NCI-H510A (cell line): ENCODE results near the gene CTXN1.
A peak's percentile ranks its signal among the peaks of the same experiment; 100 is the strongest.
"Not testable (repeated sequence)": the region's sequence is repeated elsewhere in the genome, so short reads cannot be mapped to it uniquely, and the experiment has no call there.

Experiments
- DNase-seq: peaks from one replicate; lab custom pipeline; 2025; lab: John Stamatoyannopoulos, UW

Gene CTXN1

GRCh38 chr19:7944177-7944761 is 18.3 kb upstream of the CTXN1 start:
- peak; percentile 68 for DNase-seq

DNA sequence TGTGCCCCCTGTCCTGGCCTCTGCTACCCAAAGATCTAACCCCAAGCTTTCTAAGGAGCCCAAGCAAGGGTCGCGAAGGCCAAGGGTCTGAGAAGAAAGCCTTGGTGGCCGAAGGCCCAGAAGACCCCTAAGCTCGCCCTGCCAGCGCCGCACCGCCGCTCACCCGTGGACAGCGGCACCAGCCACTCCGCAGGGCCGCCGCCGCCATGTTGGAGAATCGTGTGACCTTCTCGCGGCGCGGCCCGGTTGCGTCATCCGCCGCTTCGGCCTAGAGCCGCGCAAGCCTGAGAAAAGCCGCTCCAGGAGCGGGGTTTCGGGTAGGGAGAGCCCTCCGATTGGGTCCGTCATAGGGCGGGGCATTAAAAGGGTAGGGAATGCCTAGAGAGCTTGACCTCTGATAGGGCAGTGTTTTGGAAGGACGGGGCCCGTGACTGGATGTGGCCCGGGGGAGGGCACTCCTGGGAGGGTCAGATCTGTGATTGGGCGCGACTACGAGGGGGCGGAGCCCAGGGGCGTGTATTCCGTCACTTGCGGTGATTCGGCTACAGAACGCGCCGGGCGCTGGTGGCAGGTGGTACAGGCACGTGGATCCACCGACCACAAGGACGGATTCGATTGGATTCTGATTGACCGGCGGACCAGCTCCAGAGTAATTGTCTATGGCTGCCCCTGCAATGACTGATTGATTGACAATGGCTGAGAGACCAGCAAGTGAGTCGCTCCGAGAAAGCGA is 17.7 kb upstream of the CTXN1 start, which contains the start of gene TIMM44:
TSS of gene TIMM44 (minus strand) at position 223 of the 733 bp plus-strand sequence. CDS start at position 208, 15 bp downstream.
- peak; percentile 99 for DNase-seq

GRCh38 chr19:7942981-7943443 is 17.1 kb upstream of the CTXN1 start:
- DNase-seq, result no peak

DNA sequence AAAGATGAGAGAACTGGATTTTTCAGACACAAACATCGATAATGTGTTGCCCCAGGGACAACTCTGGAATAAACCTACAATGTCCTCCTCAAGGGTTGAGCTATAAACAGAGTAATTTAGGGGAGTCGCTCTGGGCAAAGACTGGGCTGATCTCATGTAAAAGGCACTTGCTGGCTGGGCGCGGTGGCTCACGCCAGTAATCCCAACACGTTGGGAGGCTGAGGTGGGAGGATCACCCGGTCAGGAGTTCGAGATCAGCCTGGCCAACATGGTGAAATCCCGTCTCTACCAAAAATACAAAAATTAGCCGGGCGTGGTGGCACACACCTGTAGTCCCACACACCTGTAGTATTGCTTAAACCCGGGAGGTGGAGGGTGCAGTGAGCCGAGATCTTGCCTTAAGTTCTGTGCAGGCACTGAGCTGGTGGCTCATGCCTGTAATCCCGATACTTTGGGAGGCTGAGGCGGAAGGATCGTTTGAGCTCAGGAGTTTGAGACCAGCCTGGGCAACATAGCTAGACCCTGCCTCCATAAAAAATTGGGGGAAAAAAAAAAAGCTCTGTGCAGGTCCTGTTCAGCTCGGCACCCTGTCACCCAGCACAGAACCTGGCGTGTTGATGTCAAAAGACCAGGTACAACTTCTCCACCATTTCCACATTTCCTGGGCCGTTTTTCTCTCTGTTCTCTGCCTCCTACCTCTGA is 16.1 kb upstream of the CTXN1 start:
- no peak for DNase-seq

GRCh38 chr19:7940841-7941240 is 14.9 kb upstream of the CTXN1 start:
- no peak for DNase-seq

DNA sequence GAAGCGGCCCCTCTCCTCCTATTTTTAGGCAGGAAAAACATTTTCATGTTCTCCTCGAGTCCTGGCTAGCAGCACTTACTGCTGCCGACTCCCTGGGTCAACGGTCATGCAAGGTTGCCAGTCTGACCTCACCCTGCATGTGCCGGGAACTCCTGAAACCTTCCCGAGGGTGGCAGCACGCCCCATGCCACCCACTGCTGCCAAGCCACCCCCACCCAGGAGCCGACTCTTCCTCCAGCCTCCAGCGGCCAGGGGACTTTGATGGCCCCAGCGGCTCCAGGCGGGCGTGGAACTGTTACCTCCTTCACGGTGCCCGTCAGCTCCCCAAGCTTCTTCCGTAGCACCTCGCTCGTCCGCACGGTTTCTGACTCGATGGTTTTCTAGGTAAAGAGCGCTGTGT is 8.8 kb upstream of the CTXN1 start:
- no peak for DNase-seq

DNA sequence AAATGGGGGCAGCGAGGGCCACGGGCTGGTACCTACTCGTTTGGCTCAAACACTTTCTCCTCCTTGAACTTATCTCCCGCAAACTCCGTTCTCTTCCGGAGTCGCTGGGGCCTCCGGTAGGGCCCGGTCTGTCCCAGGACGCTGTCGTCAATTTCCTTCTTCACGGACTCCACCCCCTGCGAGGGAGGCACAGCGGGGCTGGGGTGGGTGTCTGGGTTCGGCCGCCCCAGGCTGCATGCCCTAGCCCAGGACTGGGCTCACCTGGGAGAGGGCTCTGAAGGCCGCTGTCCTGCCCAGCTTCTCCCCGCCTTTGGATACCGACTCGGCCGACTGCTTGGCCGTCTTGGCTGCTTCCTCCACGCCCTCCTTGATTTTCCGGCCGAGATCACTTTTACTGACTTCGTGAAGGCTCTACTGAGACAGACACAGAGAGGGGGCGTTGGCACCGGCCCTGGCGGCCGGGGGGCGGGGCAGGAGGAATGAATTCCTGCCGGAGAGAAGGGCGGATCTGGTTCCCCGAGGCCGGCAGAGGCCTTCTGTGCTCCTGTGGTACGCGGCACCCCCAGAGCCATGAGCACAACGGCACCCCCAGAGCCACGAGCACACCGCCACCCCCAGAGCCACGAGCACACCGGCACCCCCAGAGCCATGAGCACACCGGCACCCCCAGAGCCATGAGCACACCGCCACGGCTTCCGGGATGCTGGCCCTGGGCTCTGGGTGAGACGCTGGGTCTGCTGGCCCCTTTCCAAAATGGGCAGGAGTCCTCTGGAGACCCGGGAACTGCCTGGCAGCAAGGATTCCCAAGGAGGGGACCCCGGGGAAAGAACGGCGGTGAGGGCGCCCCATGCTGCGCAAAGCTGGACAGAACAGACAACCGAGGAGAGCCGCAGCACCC is 8.1 kb upstream of the CTXN1 start:
- no peak for DNase-seq

- DNase-seq, result no peak
These were observed 7.5 kb upstream of the CTXN1 start for GRCh38 chr19:7933411-7933810.

DNA sequence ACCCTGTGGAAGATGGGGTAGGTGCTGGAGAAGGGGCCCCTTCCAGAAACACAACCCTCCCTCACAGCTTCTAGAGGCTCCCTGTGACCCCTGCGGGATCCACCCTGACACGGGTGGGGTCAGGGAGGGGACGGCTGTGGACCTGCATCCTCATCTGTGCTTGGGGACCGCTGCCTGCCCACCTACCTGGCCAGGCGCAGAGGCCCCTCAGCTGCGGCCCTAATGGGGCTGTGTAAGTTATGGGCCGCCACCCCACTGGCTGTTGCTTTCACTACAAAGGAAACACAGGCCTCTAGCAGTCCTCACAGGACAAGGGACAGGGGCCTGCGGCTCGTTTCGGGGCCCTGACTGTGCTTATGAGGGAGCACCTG is 7.0 kb upstream of the CTXN1 start:
- DNase-seq, result no peak

GRCh38 chr19:7932276-7932929 is 6.5 kb upstream of the CTXN1 start:
- no peak for DNase-seq

- DNase-seq, result no peak
These were observed 5.5 kb upstream of the CTXN1 start for GRCh38 chr19:7931221-7932061.

- no peak for DNase-seq
These were observed 4.8 kb upstream of the CTXN1 start for GRCh38 chr19:7930765-7931164.

- DNase-seq, result not testable (repeated sequence)
These were observed 4.1 kb upstream of the CTXN1 start for GRCh38 chr19:7930030-7930429.

GRCh38 chr19:7928741-7929701 is 3.1 kb upstream of the CTXN1 start:
- DNase-seq, result no peak

GRCh38 chr19:7928334-7928706 is 2.4 kb upstream of the CTXN1 start:
- DNase-seq, result no peak

DNA sequence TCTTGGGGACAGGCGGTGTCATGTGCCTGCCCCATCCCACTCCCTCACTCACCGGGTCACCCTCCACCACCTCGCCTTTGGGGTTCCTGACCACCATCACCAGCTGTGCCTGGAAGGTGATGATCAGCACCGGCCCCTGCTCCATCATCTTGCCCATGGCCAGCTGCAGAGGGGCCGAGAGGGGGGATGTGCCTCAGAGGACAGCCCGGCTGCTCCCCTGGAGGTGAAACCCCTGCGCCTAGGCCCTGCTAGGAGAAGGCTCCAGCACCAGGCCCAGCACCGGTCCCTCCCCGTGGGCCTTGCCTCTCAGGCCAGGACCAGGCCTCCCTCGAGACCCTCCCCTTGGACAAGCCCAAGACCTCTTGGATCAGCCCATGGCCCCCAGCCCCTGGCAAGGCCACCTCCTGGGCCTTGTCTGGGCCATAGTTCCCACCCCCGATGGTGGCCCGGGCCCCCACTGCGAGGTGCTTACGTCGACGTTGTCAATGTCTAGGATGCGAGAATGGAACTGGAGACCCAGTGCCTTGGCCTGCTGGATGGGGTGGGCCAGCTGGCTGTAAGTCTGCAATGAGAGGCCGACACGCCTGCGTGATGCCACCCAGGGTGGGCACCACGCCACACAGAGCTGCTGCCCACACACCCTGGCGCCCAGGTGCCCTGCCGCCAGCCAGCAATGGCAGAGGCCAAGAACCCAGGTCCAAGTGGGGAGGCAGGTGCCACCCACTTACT is 1.8 kb upstream of the CTXN1 start:
- no peak for DNase-seq

GRCh38 chr19:7926727-7927604 is 1.0 kb upstream of the CTXN1 start:
- no peak for DNase-seq
